Stimulated activated naive CD8-positive, alpha-beta T cell treated with anti-CD3 and anti-CD28 coated beads, Interleukin-15, Interleukin-2, amounts not matched to agents 100 ng/mL and 50 ng/mL, for 24 hours (primary cell): Measurements from ENCODE around the gene FAT2.
A peak's percentile ranks its signal among the peaks of the same experiment; 100 is the strongest.

Source experiments
- H3K27ac Mint-ChIP-seq: one replicate; pipeline ENCODE4 v1.8.0; 2021; ENCODE audit warnings: mild to moderate bottlenecking, mixed read lengths
- H3K27me3 Mint-ChIP-seq: one replicate; pipeline ENCODE4 v1.8.0; 2021; ENCODE audit warnings: mixed read lengths
- H3K36me3 Mint-ChIP-seq: one replicate; pipeline ENCODE4 v1.8.0; 2021; ENCODE audit warnings: low read depth, mixed read lengths
- H3K4me1 Mint-ChIP-seq: one replicate; pipeline ENCODE4 v1.8.0; 2021; ENCODE audit warnings: low read depth, mixed read lengths
- H3K4me3 Mint-ChIP-seq: one replicate; pipeline ENCODE4 v1.8.0; 2021; ENCODE audit warnings: mild to moderate bottlenecking, mixed read lengths
- H3K9me3 Mint-ChIP-seq: one replicate; pipeline ENCODE4 v1.8.0; 2021; ENCODE audit warnings: mixed read lengths

The FAT2 gene

GRCh38 chr5:151565971-151566370 is 25.2 kb downstream of the FAT2 start:
- no peaks in the 10 kb centered on the region for H3K9me3 Mint-ChIP-seq
- no peak overlapping the region for H3K27ac Mint-ChIP-seq
- no peaks in the 10 kb centered on the region for H3K36me3 Mint-ChIP-seq
- peaks cover 4% of the 10 kb centered on the region for H3K27me3 Mint-ChIP-seq
- peaks cover 10% of the 10 kb centered on the region for H3K4me1 Mint-ChIP-seq
- H3K4me3 Mint-ChIP-seq: no peak overlapping the region

- no peak overlapping the region for H3K4me3 Mint-ChIP-seq
- H3K27ac Mint-ChIP-seq: no peak overlapping the region
- H3K27me3 Mint-ChIP-seq: peaks cover 4% of the 10 kb centered on the region
- no peaks in the 10 kb centered on the region for H3K36me3 Mint-ChIP-seq
- no peaks in the 10 kb centered on the region for H3K9me3 Mint-ChIP-seq
- peaks cover under 1% of the 10 kb centered on the region for H3K4me1 Mint-ChIP-seq
Measured at GRCh38 chr5:151562019-151562707, 29.0 kb downstream of the FAT2 start.

GRCh38 chr5:151557951-151558350 is 33.2 kb downstream of the FAT2 start:
- peaks cover 7% of the 10 kb centered on the region for H3K4me1 Mint-ChIP-seq
- peaks cover 4% of the 10 kb centered on the region for H3K27me3 Mint-ChIP-seq
- no peaks in the 10 kb centered on the region for H3K36me3 Mint-ChIP-seq
- no peak overlapping the region for H3K4me3 Mint-ChIP-seq
- H3K27ac Mint-ChIP-seq: no peak overlapping the region
- H3K9me3 Mint-ChIP-seq: no peaks in the 10 kb centered on the region

- H3K27ac Mint-ChIP-seq: no peak overlapping the region
Measured at GRCh38 chr5:151557466-151557865, 33.7 kb downstream of the FAT2 start.

GRCh38 chr5:151556806-151557205 is 34.3 kb downstream of the FAT2 start:
- Mint-ChIP-seq H3K4me3 (no peak overlapping the region), H3K27ac (peak overlapping the region; percentile 56), H3K9me3 (no peaks in the 10 kb centered on the region), H3K4me1 (peaks cover 7% of the 10 kb centered on the region), H3K36me3 (no peaks in the 10 kb centered on the region), H3K27me3 (no peaks in the 10 kb centered on the region)

More at GRCh38 chr5:151557466-151557865, 33.7 kb downstream of the FAT2 start:
- H3K4me3 Mint-ChIP-seq: no peak overlapping the region
- H3K4me1 Mint-ChIP-seq: peaks cover 7% of the 10 kb centered on the region
- no peaks in the 10 kb centered on the region for H3K36me3 Mint-ChIP-seq
- H3K27me3 Mint-ChIP-seq: peaks cover 4% of the 10 kb centered on the region
- H3K9me3 Mint-ChIP-seq: no peaks in the 10 kb centered on the region

- H3K9me3 Mint-ChIP-seq: no peaks in the 10 kb centered on the region
- peaks cover 7% of the 10 kb centered on the region for H3K4me1 Mint-ChIP-seq
- no peaks in the 10 kb centered on the region for H3K36me3 Mint-ChIP-seq
- H3K27me3 Mint-ChIP-seq: no peaks in the 10 kb centered on the region
- no peak overlapping the region for H3K27ac Mint-ChIP-seq
- H3K4me3 Mint-ChIP-seq: no peak overlapping the region
Measured at GRCh38 chr5:151555760-151556576, 35.2 kb downstream of the FAT2 start.

- Mint-ChIP-seq H3K4me1 (peaks cover 7% of the 10 kb centered on the region), H3K36me3 (no peaks in the 10 kb centered on the region), H3K27me3 (no peaks in the 10 kb centered on the region), H3K27ac (no peak overlapping the region), H3K4me3 (no peak overlapping the region), H3K9me3 (no peaks in the 10 kb centered on the region)
Measured at GRCh38 chr5:151553695-151554094, 37.4 kb downstream of the FAT2 start.

GRCh38 chr5:151553130-151553670 is 37.9 kb downstream of the FAT2 start:
- no peak overlapping the region for H3K4me3 Mint-ChIP-seq
- no peaks in the 10 kb centered on the region for H3K36me3 Mint-ChIP-seq
- no peaks in the 10 kb centered on the region for H3K27me3 Mint-ChIP-seq
- no peak overlapping the region for H3K27ac Mint-ChIP-seq
- H3K9me3 Mint-ChIP-seq: no peaks in the 10 kb centered on the region
- peaks cover 7% of the 10 kb centered on the region for H3K4me1 Mint-ChIP-seq

GRCh38 chr5:151551985-151552384 is 39.1 kb downstream of the FAT2 start:
- Mint-ChIP-seq H3K9me3 (no peaks in the 10 kb centered on the region), H3K4me3 (no peak overlapping the region), H3K36me3 (no peaks in the 10 kb centered on the region), H3K27ac (no peak overlapping the region), H3K4me1 (peaks cover 4% of the 10 kb centered on the region), H3K27me3 (no peaks in the 10 kb centered on the region)

- Mint-ChIP-seq H3K9me3 (no peaks in the 10 kb centered on the region), H3K27ac (no peak overlapping the region), H3K4me3 (no peak overlapping the region), H3K36me3 (no peaks in the 10 kb centered on the region), H3K27me3 (no peaks in the 10 kb centered on the region), H3K4me1 (no peaks in the 10 kb centered on the region)
Measured at GRCh38 chr5:151550146-151550545, 41.0 kb downstream of the FAT2 start.

- no peak overlapping the region for H3K27ac Mint-ChIP-seq
- H3K9me3 Mint-ChIP-seq: no peaks in the 10 kb centered on the region
- H3K27me3 Mint-ChIP-seq: no peaks in the 10 kb centered on the region
- no peaks in the 10 kb centered on the region for H3K36me3 Mint-ChIP-seq
- no peak overlapping the region for H3K4me3 Mint-ChIP-seq
- H3K4me1 Mint-ChIP-seq: no peaks in the 10 kb centered on the region
Measured at GRCh38 chr5:151549713-151550112, 41.4 kb downstream of the FAT2 start.

- Mint-ChIP-seq H3K9me3 (no peaks in the 10 kb centered on the region), H3K36me3 (no peaks in the 10 kb centered on the region), H3K4me1 (no peaks in the 10 kb centered on the region), H3K4me3 (no peak overlapping the region), H3K27me3 (no peaks in the 10 kb centered on the region), H3K27ac (no peak overlapping the region)
Measured at GRCh38 chr5:151547364-151547763, 43.8 kb downstream of the FAT2 start.

GRCh38 chr5:151541571-151541970 is 49.6 kb downstream of the FAT2 start:
- Mint-ChIP-seq H3K4me1 (no peaks in the 10 kb centered on the region), H3K4me3 (no peak overlapping the region), H3K9me3 (no peaks in the 10 kb centered on the region), H3K27me3 (no peaks in the 10 kb centered on the region), H3K27ac (no peak overlapping the region), H3K36me3 (no peaks in the 10 kb centered on the region)
